Fibroblast of lung (primary cell): ENCODE results near the gene PDE11A. TPM values are rescaled to one million over a fixed set of nuclear protein-coding genes. Genes with fewer than 3 reads are reported as not detected.
A peak's percentile ranks its signal among the peaks of the same experiment; 100 is the strongest.

Experiments
- DNase-seq, 2 donors: peaks; one replicate each; pipeline versions ENCODE4 v3.0.0 to v3.0.0-alpha.2; 2010; ENCODE audit warnings: low read depth in 2 of 2
- H2AFZ ChIP-seq: 2 replicates; pipeline ENCODE4 v1.5.1; 2012; ENCODE audit warnings: low read length, control low read depth, inconsistent platforms
- H3K27ac ChIP-seq: 2 replicates; pipeline ENCODE4 v1.5.1; 2011; ENCODE audit warnings: low read length, control low read depth; ENCODE audit not compliant: insufficient read depth
- H3K27me3 ChIP-seq: 2 replicates; pipeline ENCODE4 v1.5.1; 2011; ENCODE audit warnings: mild to moderate bottlenecking, low read length; ENCODE audit not compliant: control insufficient read depth, insufficient read depth
- H3K36me3 ChIP-seq: 2 replicates; pipeline ENCODE4 v1.5.1; 2011; ENCODE audit warnings: low read length; ENCODE audit not compliant: control insufficient read depth, insufficient read depth
- H3K4me1 ChIP-seq: 2 replicates; pipeline ENCODE4 v1.5.1; 2011; ENCODE audit warnings: low read length; ENCODE audit not compliant: control insufficient read depth, insufficient read depth; ENCODE audit errors: extremely low read depth
- H3K4me2 ChIP-seq: 2 replicates; pipeline ENCODE4 v1.5.1; 2011; ENCODE audit warnings: low read length, control low read depth; ENCODE audit not compliant: insufficient read depth; ENCODE audit errors: extremely low read depth
- H3K4me3 ChIP-seq, 4 experiments: fragments of 200-600 bp in 1 of 4; sonication (generic) in 1 of 4; replicated peaks in 1 of 4; 2 replicates each; pipeline ENCODE4 v1.5.1; 2011 to 2016; ENCODE audit warnings: low read length in 4 of 4, low read depth in 3 of 4, mild to moderate bottlenecking in 3 of 4, control low read depth in 2 of 4, inconsistent platforms in 1 of 4, mixed read lengths in 1 of 4; ENCODE audit not compliant: insufficient read depth in 1 of 4; ENCODE audit errors: control extremely low read depth in 1 of 4
- H3K79me2 ChIP-seq: 2 replicates; pipeline ENCODE4 v1.5.1; 2012; ENCODE audit warnings: mild to moderate bottlenecking, low read length, inconsistent platforms; ENCODE audit not compliant: control insufficient read depth, insufficient read depth
- H3K9ac ChIP-seq: 2 replicates; pipeline ENCODE4 v1.5.1; 2011; ENCODE audit warnings: mild to moderate bottlenecking, low read length, control low read depth; ENCODE audit not compliant: insufficient read depth
- H3K9me3 ChIP-seq: 2 replicates; pipeline ENCODE4 v1.5.1; 2012; ENCODE audit warnings: low read depth, low read length; ENCODE audit not compliant: control insufficient read depth, insufficient read depth
- H4K20me1 ChIP-seq: 2 replicates; pipeline ENCODE4 v1.5.1; 2011; ENCODE audit warnings: low read length; ENCODE audit not compliant: control insufficient read depth, insufficient read depth; ENCODE audit errors: extremely low read depth
- CTCF ChIP-seq, 2 donors: IDR thresholded peaks in 1 of 2; conservative IDR thresholded peaks in 1 of 2; 1 replicate in 1 of 2; 2 replicates in 1 of 2; pipeline ENCODE4 v1.5.1; 2011 to 2012; ENCODE audit warnings: low read length in 2 of 2, control low read depth in 1 of 2, inconsistent platforms in 1 of 2, low read depth in 1 of 2, mild to moderate bottlenecking in 1 of 2
- EZH2 ChIP-seq: IDR thresholded peaks from 2 replicates; pipeline ENCODE4 v1.5.1; 2012; ENCODE audit warnings: low read length, control low read depth, mild to moderate bottlenecking; ENCODE audit errors: missing control alignments
- polyA plus RNA-seq, 2 donors: library from polyadenylated mRNA; depleted of rRNA in 1 of 2; stranded (reverse) in 1 of 2; unstranded in 1 of 2; fragments of >200 nt; gene quantifications; 2 replicates each; pipeline ENCODE4 v1.2.1, GENCODE V29; 2011 to 2012; ENCODE audit warnings: missing spikeins in 1 of 2
- total RNA-seq: library from RNA; depleted of rRNA; stranded (reverse); fragments of >200 nt; gene quantifications from 2 replicates; pipeline ENCODE4 v1.2.1, GENCODE V29; 2014

The PDE11A gene
- total and polyA plus RNA-seq, 2 donors (not counting 1 experiment from before 2014, with no cell fraction given) = 0.03 to 0.33 TPM

DNA sequence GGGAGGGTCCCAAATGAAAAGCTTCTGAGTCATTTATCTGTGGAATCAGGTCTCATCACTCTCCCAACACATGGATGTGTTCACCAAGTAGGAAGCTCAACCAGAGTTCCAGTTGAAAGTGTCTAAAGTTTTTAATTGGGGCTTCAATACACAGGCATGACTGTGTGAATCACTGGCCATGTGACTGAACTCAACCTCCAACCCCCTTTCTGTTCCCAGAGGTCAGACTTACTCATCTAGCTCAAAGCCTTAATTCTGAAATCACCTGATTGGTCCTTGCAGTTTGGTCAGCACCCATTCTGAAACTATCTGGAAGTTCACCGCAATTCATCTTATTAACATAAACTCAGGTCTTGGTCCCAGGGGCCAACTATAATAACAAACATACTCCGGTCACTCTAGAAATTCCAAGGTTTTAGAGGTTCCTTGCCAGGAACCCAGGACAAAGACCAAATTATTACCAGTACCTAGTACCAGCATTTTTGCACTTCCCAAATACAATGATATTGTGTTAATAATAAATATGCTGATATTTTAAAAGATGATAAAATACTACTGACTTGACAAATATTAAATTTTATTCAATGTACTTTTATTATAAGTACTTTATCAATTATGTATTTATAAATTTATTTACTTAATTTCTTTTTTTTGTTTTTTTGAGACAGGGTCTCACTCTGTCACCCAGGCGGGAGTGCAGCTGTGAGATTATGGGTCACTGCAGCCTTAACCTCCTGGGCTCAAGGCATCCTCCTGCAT lies 28.9 kb upstream of the PDE11A start:
- Histone ChIP-seq H3K4me1 (no peaks in the 10 kb centered on the region), H3K27me3 (no peaks in the 10 kb centered on the region), H4K20me1 (no peaks in the 10 kb centered on the region), H2AFZ (no peak overlapping the region), H3K79me2 (no peaks in the 10 kb centered on the region), H3K9ac (no peak overlapping the region), H3K36me3 (no peaks in the 10 kb centered on the region), H3K4me2 (no peak overlapping the region), H3K27ac (no peak overlapping the region), H3K9me3 (no peaks in the 10 kb centered on the region), H3K4me3 (no peak overlapping the region)
- no peak for TF ChIP-seq CTCF (conservative IDR thresholded peaks at IDR 0.05 in 1 of 2, IDR thresholded peaks at IDR 0.05 in 1 of 2; ENCODE audit: low read depth in 1 of 2, low read length in 2 of 2)
- TF ChIP-seq EZH2 = no peak
- DNase-seq = peak in 1 of 2 donors; percentile 3

DNA sequence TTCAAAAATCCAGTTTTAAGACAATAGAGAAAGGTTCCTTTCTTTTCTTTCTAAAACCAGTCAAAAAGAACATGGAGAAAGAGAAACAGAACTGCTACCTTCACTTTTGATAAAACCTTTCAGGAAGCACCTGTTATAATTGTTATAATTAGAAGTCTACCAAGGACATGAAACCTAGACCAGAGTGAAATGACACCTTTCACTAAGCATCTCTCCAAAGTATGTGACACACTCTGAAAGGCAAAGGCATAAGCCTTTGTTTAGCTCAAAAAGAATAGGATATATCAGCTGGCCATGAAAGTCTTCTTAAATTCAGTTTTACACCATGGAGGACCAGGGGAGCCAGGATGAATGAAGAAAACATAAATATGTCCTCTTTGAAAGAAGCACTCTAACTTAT lies 20.9 kb upstream of the PDE11A start:
- Histone ChIP-seq H4K20me1 (no peaks in the 10 kb centered on the region), H3K79me2 (no peaks in the 10 kb centered on the region), H3K4me1 (no peaks in the 10 kb centered on the region), H3K4me2 (no peak overlapping the region), H3K9ac (no peak overlapping the region), H3K4me3 (no peak overlapping the region), H2AFZ (no peak overlapping the region), H3K36me3 (no peaks in the 10 kb centered on the region), H3K27me3 (no peaks in the 10 kb centered on the region), H3K27ac (no peak overlapping the region), H3K9me3 (no peaks in the 10 kb centered on the region)
- no peak for DNase-seq
- TF ChIP-seq CTCF (conservative IDR thresholded peaks at IDR 0.05 in 1 of 2, IDR thresholded peaks at IDR 0.05 in 1 of 2; ENCODE audit: low read depth in 1 of 2, low read length in 2 of 2) = no peak
- no peak for TF ChIP-seq EZH2

- Histone ChIP-seq H4K20me1 (no peaks in the 10 kb centered on the region), H3K9me3 (no peaks in the 10 kb centered on the region), H3K36me3 (no peaks in the 10 kb centered on the region), H3K4me3 (no peak overlapping the region), H3K27ac (no peak overlapping the region), H3K79me2 (no peaks in the 10 kb centered on the region), H3K4me1 (no peaks in the 10 kb centered on the region), H2AFZ (no peak overlapping the region), H3K9ac (no peak overlapping the region), H3K4me2 (no peak overlapping the region), H3K27me3 (no peaks in the 10 kb centered on the region)
- DNase-seq = no peak
- no peak for TF ChIP-seq EZH2
- no peak for TF ChIP-seq CTCF (conservative IDR thresholded peaks at IDR 0.05 in 1 of 2, IDR thresholded peaks at IDR 0.05 in 1 of 2; ENCODE audit: low read depth in 1 of 2, low read length in 2 of 2)
Observed at GRCh38 chr2:178088774-178089270, 16.2 kb upstream of the PDE11A start.
